Lower leg skin (tissue), 4 donors: Measurements from ENCODE around the gene TRAF3IP1. TPM values are rescaled to one million over a fixed set of nuclear protein-coding genes. Genes with fewer than 3 reads are reported as not detected.
"Not testable (repeated sequence)": the region's sequence is repeated elsewhere in the genome, so short reads cannot be mapped to it uniquely, and the experiment has no call there.

Source experiments
- DNase-seq, 2 donors: peaks; one replicate each; pipeline ENCODE4 v3.0.0-alpha.2; 2019; ENCODE audit warnings: low spot score in 2 of 2
- H3K4me3 ChIP-seq: fragments of 200-600 bp; sonication (generic); 2 replicates; pipeline ENCODE4 v1.5.1; 2017; ENCODE audit warnings: mild to moderate bottlenecking, low read depth; ENCODE audit not compliant: poor library complexity, severe bottlenecking
- CTCF ChIP-seq, 3 donors: fragments of 450-650 bp; IDR thresholded peaks; one replicate each; pipeline ENCODE4 v1.5.1; 2016; ENCODE audit warnings: antibody characterized with exemption in 3 of 3, mild to moderate bottlenecking in 3 of 3, moderate library complexity in 2 of 3
- POLR2A ChIP-seq, 2 donors: fragments of 450-650 bp; IDR thresholded peaks; one replicate each; pipeline ENCODE4 v1.6.1; 2016 to 2017; ENCODE audit warnings: antibody characterized with exemption in 2 of 2, mild to moderate bottlenecking in 1 of 2, moderate library complexity in 1 of 2
- WGBS, 2 donors: methylation state at CpG; one replicate each; pipeline ENCODE4 v1.1.5; 2018; 5-methylcytosine and 5-hydroxymethylcytosine counted together
- intact Hi-C: fragments of 100-400 bp; cut with DNase I; formaldehyde crosslinking; loops from one replicate; pipeline ENCODE4 v1.15.0; 2023; ENCODE audit warnings: low total_unique reads
- total RNA-seq, 4 donors: library from RNA; depleted of rRNA; stranded (reverse); fragments of >200 nt; gene quantifications; one replicate each; pipeline ENCODE4 v1.1.0, GENCODE V29; 2016

TRAF3IP1 gene
- total RNA-seq, 4 donors from 2014 or later: 4.3 to 8.7 (median 8.2) TPM

- TF ChIP-seq POLR2A (IDR thresholded peaks at IDR 0.05) (no peak), CTCF (IDR thresholded peaks at IDR 0.05) (no peak)
- 91 to 93% methylated on average over 21 of the region's 21 CpGs for WGBS, 2 donors
- H3K4me3 ChIP-seq: no peak overlapping the region
- peak in 1 of 2 donors; percentile 59 for DNase-seq
- intact Hi-C loops: no loop called here
Measured at GRCh38 chr2:238403632-238404405, 83.5 kb downstream of the TRAF3IP1 start.

- no peak overlapping the region for H3K4me3 ChIP-seq
- peak in 1 of 2 donors; percentile 39 for DNase-seq
- no peak for TF ChIP-seq POLR2A (IDR thresholded peaks at IDR 0.05)
- TF ChIP-seq CTCF (IDR thresholded peaks at IDR 0.05): no peak
- intact Hi-C loops: no loop called here
- 93 to 95% methylated on average over 19 of the region's 19 CpGs for WGBS, 2 donors
Measured at GRCh38 chr2:238404406-238405216, 84.3 kb downstream of the TRAF3IP1 start.

DNA sequence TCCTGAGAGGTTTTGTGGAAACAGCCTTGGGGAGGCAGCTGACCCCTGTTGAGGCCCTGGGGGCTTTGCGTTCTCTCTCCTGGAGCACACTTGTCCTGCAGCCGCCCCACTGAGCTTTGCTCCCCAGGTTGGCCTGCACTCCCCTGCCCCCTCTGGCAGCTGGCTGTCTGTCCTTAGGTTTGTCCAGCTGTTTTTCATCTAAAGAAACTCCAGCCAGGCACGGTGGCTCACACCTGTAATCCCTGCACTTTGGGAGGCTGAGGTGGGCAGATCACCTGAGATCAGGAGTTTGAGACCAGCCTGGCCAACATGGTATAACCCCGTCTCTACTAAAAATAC, 84.9 kb downstream of the TRAF3IP1 start:
- H3K4me3 ChIP-seq, intact Hi-C loops: not testable (repeated sequence)
- 94 to 97% methylated on average over 4 of the region's 4 CpGs for WGBS, 2 donors
- DNase-seq: peak in 1 of 2 donors; percentile 50

GRCh38 chr2:238406221-238406997, 86.1 kb downstream of the TRAF3IP1 start:
- TF ChIP-seq POLR2A (IDR thresholded peaks at IDR 0.05) (no peak), CTCF (IDR thresholded peaks at IDR 0.05) (no peak)
- intact Hi-C loops: no loop called here
- WGBS, 2 donors: 85 to 87% methylated on average over 20 of the region's 20 CpGs
- DNase-seq: peak in 1 of 2 donors; percentile 81
- no peak overlapping the region for H3K4me3 ChIP-seq

DNA sequence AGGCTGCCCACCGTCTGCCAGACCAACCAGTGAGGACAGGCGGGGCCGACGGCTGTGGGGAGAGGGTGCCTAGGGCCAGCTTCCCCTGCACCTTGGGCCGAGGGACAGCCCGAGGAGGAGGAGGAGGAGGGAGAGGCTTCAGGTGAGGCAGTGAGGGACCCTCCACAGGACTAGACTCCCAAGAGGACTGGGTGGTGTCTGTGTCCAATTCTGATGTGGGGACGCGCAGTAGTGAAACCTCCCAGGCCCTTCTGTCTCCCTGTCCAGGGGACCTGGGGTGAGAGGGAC, 86.6 kb downstream of the TRAF3IP1 start:
- no peak overlapping the region for H3K4me3 ChIP-seq
- TF ChIP-seq CTCF (IDR thresholded peaks at IDR 0.05) (no peak), POLR2A (IDR thresholded peaks at IDR 0.05) (no peak)
- 75 to 80% methylated on average over 8 of the region's 8 CpGs for WGBS, 2 donors
- no peak for DNase-seq
- intact Hi-C loops: no loop called here

GRCh38 chr2:238407566-238407965, 87.2 kb downstream of the TRAF3IP1 start:
- TF ChIP-seq POLR2A (IDR thresholded peaks at IDR 0.05) (no peak), CTCF (IDR thresholded peaks at IDR 0.05) (no peak)
- no peak for DNase-seq
- intact Hi-C loops: no loop called here
- no peak overlapping the region for H3K4me3 ChIP-seq
- 91% methylated on average over 11 of the region's 11 CpGs for WGBS, 2 donors
